K562 (cell line): ENCODE measurements around the gene SPOCK2. TPM values are rescaled to one million over a fixed set of nuclear protein-coding genes. Genes with fewer than 3 reads are reported as not detected.
A peak's percentile ranks its signal among the peaks of the same experiment; 100 is the strongest.

Experiments used
- CBX5 ChIP-seq: IDR thresholded peaks from 2 replicates; pipeline ENCODE4 v1.6.1; 2014; ENCODE audit warnings: low read depth, borderline replicate concordance
- CLOCK ChIP-seq: fragments of 250-450 bp; sonication (Bioruptor Pico); IDR thresholded peaks from 2 replicates; pipeline ENCODE4 v1.4.0; 2020; ENCODE audit warnings: mild to moderate bottlenecking, moderate library complexity, borderline replicate concordance
- CREM ChIP-seq: IDR thresholded peaks from 2 replicates; pipeline ENCODE4 v1.6.1; 2014; ENCODE audit warnings: antibody characterized with exemption, low read depth
- CTCFL ChIP-seq: IDR thresholded peaks from 2 replicates; pipeline ENCODE4 v1.6.1; 2011; ENCODE audit warnings: borderline replicate concordance, low read depth, mild to moderate bottlenecking, moderate library complexity, low read length; ENCODE audit not compliant: insufficient read depth, poor library complexity, severe bottlenecking
- HDAC1 ChIP-seq, 2 experiments: fragments of 450-650 bp; IDR thresholded peaks; 2 replicates each; pipeline ENCODE4 v1.6.1; 2016 to 2017; ENCODE audit warnings: inconsistent platforms in 1 of 2, mild to moderate bottlenecking in 1 of 2, moderate library complexity in 1 of 2
- HMGXB4 ChIP-seq: sonication (generic); formaldehyde crosslinking; IDR thresholded peaks from 2 replicates; pipeline ENCODE4 v1.8.1; 2023; ENCODE audit warnings: mild to moderate bottlenecking, missing genetic modification reagents
- NFE2L1 ChIP-seq: fragments of 450-650 bp; IDR thresholded peaks from 2 replicates; pipeline ENCODE4 v1.6.1; 2016; ENCODE audit warnings: missing genetic modification characterization, low read depth, mild to moderate bottlenecking, missing compliant biosample characterization, moderate library complexity, borderline replicate concordance
- NFIX ChIP-seq: fragments of 250-450 bp; sonication (Bioruptor Pico); IDR thresholded peaks from 2 replicates; pipeline ENCODE4 v1.4.0; 2020; ENCODE audit warnings: low read depth, mild to moderate bottlenecking, moderate library complexity
- RFX5 ChIP-seq: IDR thresholded peaks from 2 replicates; pipeline ENCODE4 v1.6.1; 2011; ENCODE audit warnings: low read depth, mild to moderate bottlenecking, improper control_type of control experiment, low read length
- SETDB1 ChIP-seq: IDR thresholded peaks from one replicate; pipeline ENCODE4 v1.6.1; 2012; ENCODE audit warnings: low read length, control low read depth, inconsistent platforms
- SMAD1 ChIP-seq: fragments of 150-350 bp; IDR thresholded peaks from 2 replicates; pipeline ENCODE4 v1.6.1; 2014; ENCODE audit warnings: low read length, low read depth; ENCODE audit not compliant: partially characterized antibody
- SRSF3 ChIP-seq: fragments of 200-400 bp; formaldehyde crosslinking; IDR thresholded peaks from 2 replicates; pipeline ENCODE4 v1.6.1; 2016; ENCODE audit warnings: mild to moderate bottlenecking, low read length, moderate library complexity; ENCODE audit not compliant: insufficient read depth
- TAF1 ChIP-seq: IDR thresholded peaks from 2 replicates; pipeline ENCODE4 v1.6.1; 2011; ENCODE audit warnings: mild to moderate bottlenecking, low read length, moderate library complexity; ENCODE audit not compliant: insufficient read depth, control insufficient read depth, severe bottlenecking; ENCODE audit errors: extremely low read depth
- ZBTB11 ChIP-seq, 3 experiments: fragments of 200-800 bp in 1 of 3; fragments of 250-450 bp in 1 of 3; fragments of 450-650 bp in 1 of 3; sonication (Bioruptor Pico) in 1 of 3; sonication (Bioruptor generic) in 1 of 3; formaldehyde crosslinking in 1 of 3; IDR thresholded peaks; 2 replicates each; pipeline versions ENCODE4 v1.6.1 to v1.8.0; 2016 to 2022; ENCODE audit warnings: mild to moderate bottlenecking in 2 of 3, missing genetic modification characterization in 2 of 3, missing compliant biosample characterization in 1 of 3, moderate library complexity in 1 of 3
- ZNF354B ChIP-seq: fragments of 250-450 bp; sonication (Bioruptor Pico); IDR thresholded peaks from 2 replicates; pipeline ENCODE4 v1.4.0; 2020
- ZNF445 ChIP-seq: fragments of 250-450 bp; sonication (Bioruptor Pico); IDR thresholded peaks from 2 replicates; pipeline ENCODE4 v1.4.0; 2020; ENCODE audit warnings: low read depth, mild to moderate bottlenecking, moderate library complexity
- ZNF77 ChIP-seq: fragments of 250-450 bp; sonication (Bioruptor Pico); IDR thresholded peaks from 2 replicates; pipeline ENCODE4 v1.5.0; 2020
- polyA plus RNA-seq, 8 experiments: library from polyadenylated mRNA; depleted of rRNA in 4 of 8; stranded (reverse) in 5 of 8; unstranded in 3 of 8; fragments of >200 nt; fragmentation: Nextera tagmentation in 2 of 8; fragmentation: Illumina TruSeq in 1 of 8; extraction: Ambion mirVana in 2 of 8; extraction: Trizol in 1 of 8; gene quantifications; 2 replicates each; pipeline versions ENCODE4 v1.2.1 to v1.2.3, GENCODE V29; 2011 to 2014; ENCODE audit warnings: inconsistent platforms in 1 of 8, missing spikeins in 1 of 8
- total RNA-seq, 7 experiments: library from RNA; depleted of rRNA in 6 of 7; stranded (reverse); fragments of >200 nt in 6 of 7; fragmentation: Illumina TruSeq in 2 of 7; extraction: Trizol in 2 of 7; gene quantifications; 2 replicates each; pipeline versions ENCODE4 v1.2.1 to v1.2.3, GENCODE V29; 2011 to 2021; ENCODE audit warnings: low replicate concordance in 1 of 7

SPOCK2 gene
- total and polyA plus RNA-seq, 9 of the 15 experiments (the other 6 are each of a cell fraction or from before 2014, with no cell fraction given) = 0.04 to 0.86 (median 0.11) TPM; not detected in 2

GRCh38 chr10:72039377-72039776, 49.0 kb downstream of the SPOCK2 start (continued):
- TF ChIP-seq HMGXB4 (CRISPR knock-in tag) (no peak), ZNF77 (CRISPR knock-in tag) (no peak), SETDB1 (no peak), NFE2L1 (tag) (no peak), CLOCK (CRISPR knock-in tag) (no peak), ZBTB11 (CRISPR knock-in tag; IDR thresholded peaks at IDR 0.05) (peak in 1 of 3 experiments; percentile 82; a peak in 2 of 6 replicates), ZNF354B (CRISPR knock-in tag) (no peak), HDAC1 (IDR thresholded peaks at IDR 0.05) (no peak), ZNF445 (CRISPR knock-in tag) (no peak), SMAD1 (no peak), CBX5 (no peak), CREM (peak; percentile 16; the same call in 1 of the 2 replicates), NFIX (no peak), CTCFL (no peak), SRSF3 (no peak), TAF1 (no peak), RFX5 (no peak)
